Lower leg skin (tissue), 4 donors: ENCODE measurements around the gene PDS5A. TPM values are rescaled to one million over a fixed set of nuclear protein-coding genes. Genes with fewer than 3 reads are reported as not detected.
"Not testable (repeated sequence)": the region's sequence is repeated elsewhere in the genome, so short reads cannot be mapped to it uniquely, and the experiment has no call there.

Experiments
- DNase-seq, 2 donors: peaks; one replicate each; pipeline ENCODE4 v3.0.0-alpha.2; 2019; ENCODE audit warnings: low spot score in 2 of 2
- H3K4me3 ChIP-seq: fragments of 200-600 bp; sonication (generic); 2 replicates; pipeline ENCODE4 v1.5.1; 2017; ENCODE audit warnings: mild to moderate bottlenecking, low read depth; ENCODE audit not compliant: poor library complexity, severe bottlenecking
- CTCF ChIP-seq, 3 donors: fragments of 450-650 bp; IDR thresholded peaks; one replicate each; pipeline ENCODE4 v1.5.1; 2016; ENCODE audit warnings: antibody characterized with exemption in 3 of 3, mild to moderate bottlenecking in 3 of 3, moderate library complexity in 2 of 3
- POLR2A ChIP-seq, 2 donors: fragments of 450-650 bp; IDR thresholded peaks; one replicate each; pipeline ENCODE4 v1.6.1; 2016 to 2017; ENCODE audit warnings: antibody characterized with exemption in 2 of 2, mild to moderate bottlenecking in 1 of 2, moderate library complexity in 1 of 2
- WGBS, 2 donors: methylation state at CpG; one replicate each; pipeline ENCODE4 v1.1.5; 2018; 5-methylcytosine and 5-hydroxymethylcytosine counted together
- intact Hi-C: fragments of 100-400 bp; cut with DNase I; formaldehyde crosslinking; loops from one replicate; pipeline ENCODE4 v1.15.0; 2023; ENCODE audit warnings: low total_unique reads
- total RNA-seq, 4 donors: library from RNA; depleted of rRNA; stranded (reverse); fragments of >200 nt; gene quantifications; one replicate each; pipeline ENCODE4 v1.1.0, GENCODE V29; 2016

Gene PDS5A
- total RNA-seq, 4 donors from 2014 or later = 45.7 to 57.6 (median 53.5) TPM

GRCh38 chr4:39814403-39815185 lies 163.1 kb downstream of the PDS5A start:
- WGBS, 2 donors = 62 to 63% methylated on average over 7 of the region's 7 CpGs
- H3K4me3 ChIP-seq = no peak overlapping the region
- no peak for TF ChIP-seq CTCF (IDR thresholded peaks at IDR 0.05)
- TF ChIP-seq POLR2A (IDR thresholded peaks at IDR 0.05) = no peak
- DNase-seq = peak in 1 of 2 donors; percentile 1
- intact Hi-C loops = no loop called here

DNA sequence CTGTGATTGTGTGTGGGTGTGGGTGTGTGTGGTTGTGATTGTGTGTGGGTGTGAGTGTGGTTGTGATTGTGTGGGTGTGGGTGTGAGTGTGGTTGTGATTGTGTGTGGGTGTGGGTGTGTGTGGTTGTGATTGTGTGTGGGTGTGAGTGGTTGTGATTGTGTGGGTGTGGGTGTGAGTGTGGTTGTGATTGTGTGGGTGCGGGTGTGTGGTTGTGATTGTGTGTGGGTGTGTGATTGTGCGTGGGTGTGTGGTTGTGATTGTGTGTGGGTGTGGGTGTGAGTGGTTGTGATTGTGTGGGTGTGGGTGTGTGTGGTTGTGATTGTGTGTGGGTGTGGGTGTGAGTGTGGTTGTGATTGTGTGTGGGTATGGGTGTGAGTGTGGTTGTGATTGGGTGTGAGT lies 163.9 kb downstream of the PDS5A start:
- WGBS, 2 donors = 25 to 72% methylated on average over 2 of the region's 2 CpGs
- intact Hi-C loops, H3K4me3 ChIP-seq, DNase-seq: not testable (repeated sequence)

DNA sequence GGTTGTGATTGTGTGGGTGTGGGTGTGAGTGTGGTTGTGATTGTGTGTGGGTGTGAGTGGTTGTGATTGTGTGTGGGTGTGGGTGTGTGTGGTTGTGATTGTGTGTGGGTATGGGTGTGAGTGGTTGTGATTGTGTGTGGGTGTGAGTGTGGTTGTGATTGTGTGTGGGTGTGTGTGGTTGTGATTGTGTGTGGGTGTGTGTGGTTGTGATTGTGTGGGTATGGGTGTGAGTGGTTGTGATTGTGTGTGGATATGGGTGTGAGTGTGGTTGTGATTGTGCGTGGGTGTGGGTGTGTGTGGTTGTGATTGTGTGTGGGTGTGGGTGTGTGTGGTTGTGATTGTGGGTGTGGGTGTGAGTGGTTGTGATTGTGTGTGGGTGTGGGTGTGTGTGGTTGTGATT lies 164.7 kb downstream of the PDS5A start:
- DNase-seq, H3K4me3 ChIP-seq, intact Hi-C loops: not testable (repeated sequence)
- WGBS, 2 donors = 0% methylated on average over 1 of the region's 1 CpG

DNA sequence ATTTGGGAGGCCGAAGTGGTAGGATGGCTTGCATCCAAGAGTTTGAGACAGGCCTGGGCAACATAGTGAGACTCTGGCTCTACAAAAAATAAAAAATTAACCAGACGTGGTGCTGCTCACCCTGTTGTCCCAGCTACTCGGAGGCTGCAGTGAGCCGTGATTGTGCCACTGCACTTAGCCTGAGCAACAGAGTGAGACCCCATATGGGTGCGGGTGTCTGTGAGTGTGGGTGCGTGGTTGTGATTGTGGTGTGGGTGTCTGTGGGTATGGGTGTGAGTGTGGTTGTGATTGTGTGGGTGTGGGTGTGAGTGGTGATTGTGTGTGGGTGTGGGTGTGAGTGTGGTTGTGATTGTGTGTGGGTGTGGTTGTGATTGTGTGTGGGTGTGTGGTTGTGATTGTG lies 165.2 kb downstream of the PDS5A start:
- DNase-seq = peak in 1 of 2 donors; percentile 25

GRCh38 chr4:39808231-39808749 lies 169.4 kb downstream of the PDS5A start:
- no peak overlapping the region for H3K4me3 ChIP-seq
- WGBS, 2 donors = 78 to 84% methylated on average over 8 of the region's 8 CpGs
- intact Hi-C loops = no loop called here
- peak in 1 of 2 donors; percentile 40 for DNase-seq
- TF ChIP-seq CTCF (IDR thresholded peaks at IDR 0.05) (no peak), POLR2A (IDR thresholded peaks at IDR 0.05) (no peak)

More for the DNA sequence above, 165.2 kb downstream of the PDS5A start:
- H3K4me3 ChIP-seq = no peak overlapping the region
- intact Hi-C loops = no loop called here
- 54 to 57% methylated on average over 6 of the region's 6 CpGs for WGBS, 2 donors
- TF ChIP-seq CTCF (IDR thresholded peaks at IDR 0.05) (no peak), POLR2A (IDR thresholded peaks at IDR 0.05) (no peak)

GRCh38 chr4:39802005-39802404 lies 175.7 kb downstream of the PDS5A start:
- H3K4me3 ChIP-seq = no peak overlapping the region
- 77 to 84% methylated on average over 4 of the region's 4 CpGs for WGBS, 2 donors
- DNase-seq = peak in 1 of 2 donors; percentile 18
- intact Hi-C loops = no loop called here
- TF ChIP-seq POLR2A (IDR thresholded peaks at IDR 0.05) = no peak
- TF ChIP-seq CTCF (IDR thresholded peaks at IDR 0.05) = no peak

DNA sequence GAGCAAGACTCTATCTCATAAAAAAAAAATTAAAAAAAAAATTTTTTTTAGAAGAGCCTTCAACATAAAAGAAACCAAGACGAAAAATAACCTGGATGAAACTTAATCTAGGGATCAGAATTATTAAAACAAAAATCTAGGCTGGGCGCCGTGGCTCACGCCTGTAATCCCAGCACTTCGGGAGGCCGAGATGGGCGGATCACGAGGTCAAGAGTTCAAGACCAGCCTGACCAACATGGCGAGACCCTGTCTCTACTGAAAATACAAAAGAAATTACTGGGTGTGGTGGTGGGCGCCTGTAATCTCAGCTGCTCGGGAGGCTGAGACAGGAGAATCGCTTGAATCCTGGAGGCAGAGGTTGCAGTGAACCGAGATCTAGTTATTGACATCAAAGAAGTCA lies 184.7 kb downstream of the PDS5A start:
- intact Hi-C loops, H3K4me3 ChIP-seq: not testable (repeated sequence)
- 93 to 94% methylated on average over 13 of the region's 13 CpGs for WGBS, 2 donors
- DNase-seq = peak in 1 of 2 donors; percentile 28
